ENCODE measurements around the gene PPP6R3. TPM values are rescaled to one million over a fixed set of nuclear protein-coding genes. Genes with fewer than 3 reads are reported as not detected.

PPP6R3 gene
- polyA plus RNA-seq, 1 of the 3 experiments (the other 2 are of a cell fraction): 28.1 TPM

DNA sequence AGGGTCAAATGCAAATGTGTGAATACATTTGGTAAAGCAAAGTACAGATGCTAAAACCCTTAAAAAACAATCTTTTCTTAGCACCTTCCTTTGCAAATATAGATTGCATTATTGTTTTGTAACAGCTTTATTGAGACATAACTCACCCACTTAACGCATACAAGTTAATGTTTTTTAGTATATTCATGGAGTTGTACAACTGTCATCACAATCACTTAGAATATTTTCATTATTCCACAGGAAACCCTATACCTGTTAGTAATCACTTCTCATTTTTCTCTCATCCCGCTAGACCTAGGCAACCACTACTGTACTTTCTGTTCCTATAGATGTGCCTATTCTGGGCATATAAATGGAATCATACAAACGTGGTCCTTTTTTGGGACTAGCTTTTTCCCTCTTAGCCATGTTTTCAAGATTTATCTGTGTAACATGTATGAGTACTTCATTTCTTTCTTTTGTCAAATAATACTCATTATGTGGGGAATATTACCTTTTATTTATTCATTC lies 34.7 kb downstream of the PPP6R3 start:
- TF ChIP-seq FOSL2 (IDR thresholded peaks at IDR 0.05; ENCODE audit: borderline replicate concordance, low read depth): no peak
- H3K4me3 ChIP-seq (ENCODE audit: low read depth in 2 of 2, low read length in 1 of 2): no peak overlapping the region
- no peak for DNase-seq
- H3K9ac ChIP-seq: no peak overlapping the region
- ChIA-PET CTCF (interaction anchor here (0.7 to 1.0 kb wide), 3 partner anchors 9 to 14 kb away, joined by 3 to 5 read pairs (median 4); no protein-coding TSS in a partner anchor), POLR2A (no interaction called here)
- H3K79me2 ChIP-seq (ENCODE audit: insufficient read depth): peaks cover 100% of the 10 kb centered on the region
- H4K20me1 ChIP-seq (ENCODE audit: insufficient read depth): peaks cover 96% of the 10 kb centered on the region
- peaks cover 0 to 5% of the 10 kb centered on the region in 2 experiments for H3K36me3 ChIP-seq (replicated peaks in 1 of 2; ENCODE audit: control insufficient read depth in 1 of 2, insufficient read depth in 2 of 2, low read length in 1 of 2)
- WGBS (ENCODE audit: low lambda C conversion rate): 83% methylated on average over 3 of the region's 3 CpGs
- no peaks in the 10 kb centered on the region for H3K9me3 ChIP-seq
- peaks cover 3 to 9% of the 10 kb centered on the region in 2 experiments; a peak in 2 of 4 replicates for H3K4me1 ChIP-seq (ENCODE audit: control insufficient read depth in 1 of 2, insufficient read depth in 2 of 2, low read depth in 1 of 2, low read length in 1 of 2)
- no peak overlapping the region for H3K4me2 ChIP-seq
- H3K27ac ChIP-seq (ENCODE audit: low read depth in 2 of 2, low read length in 1 of 2): no peak overlapping the region
- H2AFZ ChIP-seq (ENCODE audit: low read depth): no peak overlapping the region
- H3K27me3 ChIP-seq (ENCODE audit: insufficient read depth): no peaks in the 10 kb centered on the region
- H3K9me2 ChIP-seq: no peaks in the 10 kb centered on the region
- H3F3A ChIP-seq (replicated peaks; ENCODE audit: insufficient read depth): peaks cover 3% of the 10 kb centered on the region

DNA sequence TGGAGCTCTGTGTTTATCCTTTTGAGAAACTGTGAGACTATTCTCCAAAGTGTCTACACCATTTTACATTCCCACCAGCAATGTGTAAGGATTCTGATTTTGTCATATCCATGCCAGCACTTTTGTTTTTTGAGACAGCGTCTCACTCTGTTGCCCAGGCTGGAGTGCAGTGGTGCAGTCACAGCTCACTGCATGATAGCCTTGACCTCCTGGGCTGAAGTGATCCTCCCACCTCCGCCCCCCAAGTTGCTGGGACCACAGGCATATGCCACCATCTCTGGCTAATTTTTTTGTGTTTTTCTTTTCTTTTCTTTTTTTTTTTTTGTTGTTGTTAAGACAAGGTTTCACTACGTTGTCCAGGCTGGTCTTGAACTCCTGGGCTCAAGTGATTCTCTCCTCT lies 35.3 kb downstream of the PPP6R3 start:
- no peak overlapping the region for H2AFZ ChIP-seq (ENCODE audit: low read depth)
- no peak overlapping the region for H3K4me2 ChIP-seq
- CTCF ChIA-PET: interaction anchor here (0.9 kb wide), 1 partner anchor 20 kb away, joined by 3 read pairs; no protein-coding TSS in a partner anchor
- POLR2A ChIA-PET: no interaction called here
- no peaks in the 10 kb centered on the region for H3K9me3 ChIP-seq
- DNase-seq: no peak
- no peaks in the 10 kb centered on the region for H3K27me3 ChIP-seq (ENCODE audit: insufficient read depth)
- H3K9me2 ChIP-seq: no peaks in the 10 kb centered on the region
- TF ChIP-seq, protein P1, sequence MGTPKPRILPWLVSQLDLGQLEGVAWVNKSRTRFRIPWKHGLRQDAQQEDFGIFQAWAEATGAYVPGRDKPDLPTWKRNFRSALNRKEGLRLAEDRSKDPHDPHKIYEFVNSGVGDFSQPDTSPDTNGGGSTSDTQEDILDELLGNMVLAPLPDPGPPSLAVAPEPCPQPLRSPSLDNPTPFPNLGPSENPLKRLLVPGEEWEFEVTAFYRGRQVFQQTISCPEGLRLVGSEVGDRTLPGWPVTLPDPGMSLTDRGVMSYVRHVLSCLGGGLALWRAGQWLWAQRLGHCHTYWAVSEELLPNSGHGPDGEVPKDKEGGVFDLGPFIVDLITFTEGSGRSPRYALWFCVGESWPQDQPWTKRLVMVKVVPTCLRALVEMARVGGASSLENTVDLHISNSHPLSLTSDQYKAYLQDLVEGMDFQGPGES (IDR thresholded peaks at IDR 0.05; ENCODE audit: low read depth, low read length): no peak
- TF ChIP-seq RCOR1 (IDR thresholded peaks at IDR 0.05; ENCODE audit: low read length) (no peak), EZH2phosphoT487 (IDR thresholded peaks at IDR 0.05; ENCODE audit: borderline replicate concordance, low read depth) (no peak), TAF1 (IDR thresholded peaks at IDR 0.05; ENCODE audit: borderline replicate concordance, low read depth, low read length) (no peak), GABPA (IDR thresholded peaks at IDR 0.05; ENCODE audit: low read depth) (no peak), YY1 (IDR thresholded peaks at IDR 0.05; ENCODE audit: low read depth) (no peak), EP300 (IDR thresholded peaks at IDR 0.05; ENCODE audit: borderline replicate concordance in 1 of 2, low read depth in 1 of 2, low read length in 1 of 2) (no peak), RFX5 (IDR thresholded peaks at IDR 0.05; ENCODE audit: low read length) (no peak), JUND (IDR thresholded peaks at IDR 0.05) (no peak), SMC3 (IDR thresholded peaks at IDR 0.05; ENCODE audit: low read depth, low read length) (no peak)
- TF ChIP-seq, protein P2, sequence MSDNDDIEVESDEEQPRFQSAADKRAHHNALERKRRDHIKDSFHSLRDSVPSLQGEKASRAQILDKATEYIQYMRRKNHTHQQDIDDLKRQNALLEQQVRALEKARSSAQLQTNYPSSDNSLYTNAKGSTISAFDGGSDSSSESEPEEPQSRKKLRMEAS (IDR thresholded peaks at IDR 0.05; ENCODE audit: low read depth): no peak
- TF ChIP-seq, protein P3, sequence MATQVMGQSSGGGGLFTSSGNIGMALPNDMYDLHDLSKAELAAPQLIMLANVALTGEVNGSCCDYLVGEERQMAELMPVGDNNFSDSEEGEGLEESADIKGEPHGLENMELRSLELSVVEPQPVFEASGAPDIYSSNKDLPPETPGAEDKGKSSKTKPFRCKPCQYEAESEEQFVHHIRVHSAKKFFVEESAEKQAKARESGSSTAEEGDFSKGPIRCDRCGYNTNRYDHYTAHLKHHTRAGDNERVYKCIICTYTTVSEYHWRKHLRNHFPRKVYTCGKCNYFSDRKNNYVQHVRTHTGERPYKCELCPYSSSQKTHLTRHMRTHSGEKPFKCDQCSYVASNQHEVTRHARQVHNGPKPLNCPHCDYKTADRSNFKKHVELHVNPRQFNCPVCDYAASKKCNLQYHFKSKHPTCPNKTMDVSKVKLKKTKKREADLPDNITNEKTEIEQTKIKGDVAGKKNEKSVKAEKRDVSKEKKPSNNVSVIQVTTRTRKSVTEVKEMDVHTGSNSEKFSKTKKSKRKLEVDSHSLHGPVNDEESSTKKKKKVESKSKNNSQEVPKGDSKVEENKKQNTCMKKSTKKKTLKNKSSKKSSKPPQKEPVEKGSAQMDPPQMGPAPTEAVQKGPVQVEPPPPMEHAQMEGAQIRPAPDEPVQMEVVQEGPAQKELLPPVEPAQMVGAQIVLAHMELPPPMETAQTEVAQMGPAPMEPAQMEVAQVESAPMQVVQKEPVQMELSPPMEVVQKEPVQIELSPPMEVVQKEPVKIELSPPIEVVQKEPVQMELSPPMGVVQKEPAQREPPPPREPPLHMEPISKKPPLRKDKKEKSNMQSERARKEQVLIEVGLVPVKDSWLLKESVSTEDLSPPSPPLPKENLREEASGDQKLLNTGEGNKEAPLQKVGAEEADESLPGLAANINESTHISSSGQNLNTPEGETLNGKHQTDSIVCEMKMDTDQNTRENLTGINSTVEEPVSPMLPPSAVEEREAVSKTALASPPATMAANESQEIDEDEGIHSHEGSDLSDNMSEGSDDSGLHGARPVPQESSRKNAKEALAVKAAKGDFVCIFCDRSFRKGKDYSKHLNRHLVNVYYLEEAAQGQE (IDR thresholded peaks at IDR 0.05; ENCODE audit: low read depth, low read length): no peak
- TF ChIP-seq, protein P4, sequence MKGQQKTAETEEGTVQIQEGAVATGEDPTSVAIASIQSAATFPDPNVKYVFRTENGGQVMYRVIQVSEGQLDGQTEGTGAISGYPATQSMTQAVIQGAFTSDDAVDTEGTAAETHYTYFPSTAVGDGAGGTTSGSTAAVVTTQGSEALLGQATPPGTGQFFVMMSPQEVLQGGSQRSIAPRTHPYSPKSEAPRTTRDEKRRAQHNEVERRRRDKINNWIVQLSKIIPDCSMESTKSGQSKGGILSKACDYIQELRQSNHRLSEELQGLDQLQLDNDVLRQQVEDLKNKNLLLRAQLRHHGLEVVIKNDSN (IDR thresholded peaks at IDR 0.05; ENCODE audit: borderline replicate concordance, low read depth): no peak
- TF ChIP-seq, protein P5, sequence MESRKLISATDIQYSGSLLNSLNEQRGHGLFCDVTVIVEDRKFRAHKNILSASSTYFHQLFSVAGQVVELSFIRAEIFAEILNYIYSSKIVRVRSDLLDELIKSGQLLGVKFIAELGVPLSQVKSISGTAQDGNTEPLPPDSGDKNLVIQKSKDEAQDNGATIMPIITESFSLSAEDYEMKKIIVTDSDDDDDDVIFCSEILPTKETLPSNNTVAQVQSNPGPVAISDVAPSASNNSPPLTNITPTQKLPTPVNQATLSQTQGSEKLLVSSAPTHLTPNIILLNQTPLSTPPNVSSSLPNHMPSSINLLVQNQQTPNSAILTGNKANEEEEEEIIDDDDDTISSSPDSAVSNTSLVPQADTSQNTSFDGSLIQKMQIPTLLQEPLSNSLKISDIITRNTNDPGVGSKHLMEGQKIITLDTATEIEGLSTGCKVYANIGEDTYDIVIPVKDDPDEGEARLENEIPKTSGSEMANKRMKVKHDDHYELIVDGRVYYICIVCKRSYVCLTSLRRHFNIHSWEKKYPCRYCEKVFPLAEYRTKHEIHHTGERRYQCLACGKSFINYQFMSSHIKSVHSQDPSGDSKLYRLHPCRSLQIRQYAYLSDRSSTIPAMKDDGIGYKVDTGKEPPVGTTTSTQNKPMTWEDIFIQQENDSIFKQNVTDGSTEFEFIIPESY (IDR thresholded peaks at IDR 0.05; ENCODE audit: borderline replicate concordance, low read depth): no peak
- no peak overlapping the region for H3K27ac ChIP-seq (ENCODE audit: low read depth in 2 of 2, low read length in 1 of 2)
- H3K4me1 ChIP-seq (ENCODE audit: control insufficient read depth in 1 of 2, insufficient read depth in 2 of 2, low read depth in 1 of 2, low read length in 1 of 2): peaks cover 3 to 9% of the 10 kb centered on the region in 2 experiments; a peak in 2 of 4 replicates
- H3K36me3 ChIP-seq (replicated peaks in 1 of 2; ENCODE audit: control insufficient read depth in 1 of 2, insufficient read depth in 2 of 2, low read length in 1 of 2): peaks cover 0 to 5% of the 10 kb centered on the region in 2 experiments
- WGBS (ENCODE audit: low lambda C conversion rate): 97% methylated on average over 3 of the region's 3 CpGs
- peaks cover 96% of the 10 kb centered on the region for H4K20me1 ChIP-seq (ENCODE audit: insufficient read depth)
- no peak overlapping the region for H3K4me3 ChIP-seq (ENCODE audit: low read depth in 2 of 2, low read length in 1 of 2)
- no peak overlapping the region for H3K9ac ChIP-seq
- H3F3A ChIP-seq (replicated peaks; ENCODE audit: insufficient read depth): peaks cover 3% of the 10 kb centered on the region
- H3K79me2 ChIP-seq (ENCODE audit: insufficient read depth): peaks cover 100% of the 10 kb centered on the region

All from SK-N-SH (cell line).